Mammary epithelial cell (primary cell): ENCODE measurements around the gene ILDR2.

Experiments
- CTCF ChIP-seq, 2 donors: IDR thresholded peaks in 1 of 2; conservative IDR thresholded peaks in 1 of 2; 2 replicates each; pipeline ENCODE4 v1.5.1; 2011 to 2012; ENCODE audit warnings: inconsistent platforms in 2 of 2, low read length in 2 of 2, mild to moderate bottlenecking in 2 of 2, control low read depth in 1 of 2, low read depth in 1 of 2; ENCODE audit not compliant: insufficient read depth in 1 of 2; ENCODE audit errors: extremely low read depth in 1 of 2
- EZH2 ChIP-seq: IDR thresholded peaks from 2 replicates; pipeline ENCODE4 v1.6.1; 2012; ENCODE audit warnings: low read length, inconsistent platforms, borderline replicate concordance

GRCh38 chr1:166905900-166906299 lies 69.4 kb downstream of the ILDR2 start:
- TF ChIP-seq CTCF (conservative IDR thresholded peaks at IDR 0.05 in 1 of 2, IDR thresholded peaks at IDR 0.05 in 1 of 2; ENCODE audit: extremely low read depth in 1 of 2, insufficient read depth in 1 of 2, low read depth in 1 of 2, low read length in 2 of 2) (no peak), EZH2 (no peak)
